NOMO-1 (cell line): ENCODE results near the gene PHTF2.
"Not testable (repeated sequence)": the region's sequence is repeated elsewhere in the genome, so short reads cannot be mapped to it uniquely, and the experiment has no call there.

Experiments
- DNase-seq, 2 experiments: peaks; one replicate each; lab custom pipeline; 2025; ENCODE audit not compliant: unreplicated experiment in 2 of 2; lab: John Stamatoyannopoulos, UW

The PHTF2 gene

GRCh38 chr7:77873416-77874327, 75.1 kb downstream of the PHTF2 start:
- not testable (repeated sequence) for DNase-seq

- no peak for DNase-seq
Observed at GRCh38 chr7:77877791-77878190, 79.2 kb downstream of the PHTF2 start.

DNA sequence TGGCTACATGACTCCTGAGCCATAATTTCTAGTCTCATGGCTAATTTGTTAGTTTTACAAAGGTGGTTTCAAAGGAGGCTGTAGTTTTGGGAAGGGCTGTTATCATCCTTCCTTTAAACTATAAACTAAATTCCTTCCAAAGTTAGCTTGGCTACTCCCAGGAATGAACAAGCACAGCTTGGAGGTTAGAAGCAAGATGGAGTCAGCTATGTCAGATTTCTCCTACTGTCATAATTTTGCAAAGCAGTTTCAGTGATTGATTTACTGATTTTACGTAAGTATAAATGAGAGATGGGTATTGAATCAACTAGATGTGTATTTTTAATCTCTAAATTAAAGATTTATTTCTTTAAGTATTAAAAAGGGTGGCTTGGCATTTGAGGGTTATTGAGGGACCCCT, 79.9 kb downstream of the PHTF2 start:
- no peak for DNase-seq

DNA sequence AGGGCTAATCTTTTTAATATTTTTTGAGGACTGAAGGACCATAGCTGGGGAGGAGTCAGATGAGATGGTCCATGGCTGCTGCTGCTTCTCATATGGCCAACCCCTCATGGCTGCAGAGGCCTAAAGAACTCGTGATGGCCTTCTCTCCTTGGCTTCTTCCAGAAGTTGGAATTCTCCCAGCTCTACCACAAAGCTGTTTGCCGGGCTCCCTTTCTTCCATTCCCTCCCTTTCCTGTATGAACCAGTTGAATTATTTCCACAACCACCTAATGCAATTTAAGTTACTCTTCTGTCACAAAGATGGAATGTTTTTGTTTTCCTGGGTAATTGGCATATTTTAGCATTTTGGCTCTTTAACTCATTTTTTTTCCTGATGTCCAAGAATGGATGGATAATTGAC, 80.7 kb downstream of the PHTF2 start:
- no peak for DNase-seq

DNA sequence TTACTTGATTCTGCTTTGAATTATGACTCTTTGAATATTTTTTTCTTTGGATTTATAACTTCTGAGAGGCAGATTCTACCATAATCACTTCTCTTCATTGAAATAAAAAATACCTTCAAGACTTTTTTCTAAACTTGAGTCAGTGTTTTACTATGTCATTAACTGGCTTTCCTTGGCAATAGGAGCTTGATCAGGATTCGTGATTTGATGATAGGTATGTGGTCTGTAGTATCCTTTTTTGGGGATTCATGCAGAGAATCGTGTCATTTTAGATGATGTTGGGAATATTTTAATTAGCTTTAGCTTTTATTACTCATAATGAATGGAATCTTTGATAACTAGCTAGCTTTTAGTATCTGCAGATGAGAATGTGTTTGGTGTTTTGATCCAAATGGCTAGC, 83.3 kb downstream of the PHTF2 start:
- no peak for DNase-seq

DNA sequence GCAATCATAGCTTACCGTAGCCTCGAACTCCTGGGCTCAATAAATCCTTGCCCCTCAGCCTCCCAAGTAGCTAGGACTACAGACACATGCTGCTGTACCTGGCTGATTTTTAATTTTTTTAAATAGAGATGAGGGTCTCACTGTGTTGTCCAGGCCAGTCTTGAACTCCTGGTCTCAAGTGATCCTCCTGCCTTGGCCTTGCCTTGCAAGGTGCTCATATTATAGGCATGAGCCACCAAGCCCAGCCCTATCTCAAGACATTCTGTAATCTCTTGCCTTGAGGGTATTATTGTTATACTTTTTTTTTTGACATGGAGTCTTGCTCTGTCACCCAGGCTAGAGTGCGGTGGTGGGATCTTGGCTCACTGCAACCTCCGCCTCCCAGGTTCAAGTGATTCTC, 86.6 kb downstream of the PHTF2 start:
- no peak for DNase-seq

GRCh38 chr7:77887567-77887966, 89.0 kb downstream of the PHTF2 start:
- DNase-seq: no peak

GRCh38 chr7:77888998-77889397, 90.4 kb downstream of the PHTF2 start:
- no peak for DNase-seq

DNA sequence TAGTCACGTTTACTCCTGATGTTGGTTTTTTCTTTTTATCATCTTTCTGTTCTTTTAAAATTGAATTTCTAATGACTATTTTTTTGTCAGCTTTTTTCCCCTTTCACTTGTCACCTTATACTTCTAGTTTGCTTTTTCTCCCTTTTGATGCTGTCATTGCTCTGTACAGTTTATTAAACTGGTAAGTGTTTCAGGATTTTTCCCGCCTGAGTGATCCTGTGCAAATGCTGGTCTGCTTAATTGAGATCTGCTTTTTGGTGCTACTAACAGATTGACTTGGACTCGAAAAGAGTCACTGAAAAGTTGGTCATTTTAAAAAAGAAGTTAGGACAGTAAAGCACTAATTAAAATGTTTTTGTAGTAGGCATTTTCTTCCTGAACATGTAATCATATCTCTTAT, 95.2 kb downstream of the PHTF2 start:
- DNase-seq: no peak

GRCh38 chr7:77894574-77895091, 96.1 kb downstream of the PHTF2 start:
- peak in 1 of 2 experiments; percentile 52 for DNase-seq

DNA sequence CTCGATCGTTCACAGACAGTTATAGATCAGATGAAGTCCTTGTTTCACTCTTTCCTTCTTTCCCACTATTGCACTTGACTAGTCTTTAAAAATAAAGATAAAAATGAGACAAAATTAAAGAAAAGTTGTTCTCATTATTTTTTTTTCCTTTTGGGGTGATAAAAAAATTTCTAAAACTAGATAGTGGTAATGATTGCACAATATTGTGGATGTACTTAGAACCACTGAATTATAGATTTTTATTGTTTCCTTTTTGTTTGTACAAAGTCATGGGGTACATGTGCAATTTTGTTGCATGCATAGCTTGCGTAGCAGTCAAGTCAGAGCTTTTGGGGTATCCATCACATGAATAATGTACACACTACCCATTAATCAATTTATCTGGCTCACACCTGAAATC, 97.3 kb downstream of the PHTF2 start:
- DNase-seq: peak in 1 of 2 experiments; percentile 22

GRCh38 chr7:77897004-77897547, 98.5 kb downstream of the PHTF2 start:
- DNase-seq: no peak

GRCh38 chr7:77899516-77899915, 100.9 kb downstream of the PHTF2 start:
- DNase-seq: no peak

DNA sequence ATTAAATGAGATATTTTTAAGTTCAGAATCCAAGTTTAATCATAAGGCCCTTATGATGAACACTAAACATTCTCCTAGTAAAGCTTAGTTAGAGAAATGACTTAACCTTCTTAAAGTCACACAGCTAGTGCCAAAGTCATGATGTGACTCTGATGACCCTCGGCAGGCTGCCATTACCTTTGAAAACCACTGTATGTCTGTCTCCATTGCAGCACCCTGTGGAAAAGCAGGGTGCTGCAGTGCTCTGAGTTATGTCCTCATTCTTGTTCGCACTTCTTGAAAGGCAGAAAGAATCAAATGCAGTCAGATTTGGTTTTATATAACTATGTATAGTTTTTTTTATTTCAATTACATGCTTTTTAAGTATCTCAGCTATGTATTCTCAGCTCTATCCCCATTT, 105.0 kb downstream of the PHTF2 start:
- DNase-seq: peak in 1 of 2 experiments; percentile 18

DNA sequence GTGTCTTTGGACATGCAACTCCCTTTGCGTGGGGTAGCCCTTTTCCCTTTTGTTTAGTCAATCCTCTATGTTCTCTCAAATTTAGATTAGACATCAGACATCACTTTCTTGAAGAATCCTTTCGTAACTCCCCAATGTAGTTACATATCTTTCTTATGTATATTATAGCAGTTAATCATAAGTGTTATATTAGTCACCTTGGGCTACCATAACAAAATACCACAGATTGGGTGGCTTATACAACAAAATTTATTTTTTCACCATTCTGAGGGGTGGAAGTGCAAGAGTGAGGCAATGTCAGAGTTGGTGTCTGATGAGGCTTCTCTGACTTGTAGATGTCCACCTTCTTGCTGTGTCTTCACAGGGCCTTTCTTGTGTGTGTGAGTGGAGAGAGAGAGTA, 105.7 kb downstream of the PHTF2 start:
- no peak for DNase-seq

- no peak for DNase-seq
Observed at GRCh38 chr7:77907281-77907680, 108.7 kb downstream of the PHTF2 start.

- DNase-seq: no peak
Observed at GRCh38 chr7:77908664-77909063, 110.1 kb downstream of the PHTF2 start.

- no peak for DNase-seq
Observed at GRCh38 chr7:77910124-77910523, 111.6 kb downstream of the PHTF2 start.

- DNase-seq: no peak
Observed at GRCh38 chr7:77912293-77912692, 113.7 kb downstream of the PHTF2 start.

DNA sequence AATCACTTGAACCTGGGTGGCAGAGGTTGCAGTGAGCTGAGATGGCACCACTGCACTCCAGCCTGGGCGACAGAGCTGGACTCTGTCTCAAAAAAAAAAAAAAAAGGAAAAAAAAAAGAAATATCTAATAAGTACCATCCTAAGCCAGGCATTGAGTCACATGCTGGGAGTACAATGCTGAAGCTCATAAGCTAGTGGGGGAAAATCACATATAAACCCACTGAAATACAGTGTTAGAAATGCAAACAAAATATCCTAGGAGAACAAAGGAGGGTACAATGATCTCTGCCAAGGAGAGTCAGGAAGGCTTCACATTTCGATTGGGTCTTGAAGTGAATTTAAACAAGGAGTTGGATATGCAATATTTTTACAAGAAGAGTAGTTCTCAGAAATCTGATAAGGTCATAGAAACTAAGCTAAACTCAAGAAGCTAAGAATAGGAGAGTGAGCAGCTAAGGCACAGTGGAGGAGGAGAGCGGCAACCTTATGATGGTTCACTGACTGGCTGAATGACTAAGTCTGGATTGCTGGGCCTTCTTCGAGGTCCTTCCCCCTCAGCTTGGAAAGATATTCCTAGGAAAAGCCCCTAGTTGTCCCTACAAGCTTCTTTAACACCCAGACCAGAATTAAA, 115.5 kb downstream of the PHTF2 start:
- DNase-seq: no peak

- DNase-seq: no peak
Observed at GRCh38 chr7:77917500-77918262, 119.1 kb downstream of the PHTF2 start.
